ENCODE data around the gene PPME1.

Gene PPME1

GRCh38 chr11:74284466-74284865, 113.4 kb downstream of the PPME1 start:
- H3K23ac ChIP-seq (ENCODE audit: low read length) = no peak overlapping the region
- H4K12ac ChIP-seq (ENCODE audit: low read depth, low read length) = no peak overlapping the region
- no peak overlapping the region for H4K8ac ChIP-seq (ENCODE audit: low read depth, low read length)
- no peaks in the 10 kb centered on the region for H3K36me3 ChIP-seq (ENCODE audit: control insufficient read depth in 1 of 2, insufficient read depth in 2 of 2, low read length in 2 of 2)
- H3K4me1 ChIP-seq (ENCODE audit: control insufficient read depth in 1 of 2, insufficient read depth in 2 of 2, low read length in 2 of 2) = no peaks in the 10 kb centered on the region
- no peaks in the 10 kb centered on the region for H3K79me1 ChIP-seq (ENCODE audit: low read length)
- WGBS (ENCODE audit: extremely low coverage, insufficient coverage, insufficient read length) = no CpG with 5 or more reads among the region's 2 CpGs
- no peaks in the 10 kb centered on the region for H3K79me2 ChIP-seq (ENCODE audit: control insufficient read depth, insufficient read depth, low read length, poor library complexity)
- H3K9me3 ChIP-seq (ENCODE audit: insufficient read depth, low read depth, low read length) = no peaks in the 10 kb centered on the region
- H2AK5ac ChIP-seq (ENCODE audit: low read length) = no peak overlapping the region
- H3K4ac ChIP-seq (ENCODE audit: low read depth, low read length) = no peak overlapping the region
- no peak overlapping the region for H3K27ac ChIP-seq (ENCODE audit: low read depth, low read length)
- H2BK5ac ChIP-seq (ENCODE audit: low read depth, low read length, poor library complexity) = no peak overlapping the region
- no peak overlapping the region for H3K14ac ChIP-seq (ENCODE audit: low read length)
- no peak for DNase-seq
- H2BK120ac ChIP-seq (ENCODE audit: insufficient read depth, low read length, poor library complexity) = no peak overlapping the region
- no peak overlapping the region for H3K9ac ChIP-seq (ENCODE audit: low read length)
- no peak overlapping the region for H3K4me2 ChIP-seq (ENCODE audit: low read length)
- no peak overlapping the region for H3K4me3 ChIP-seq (ENCODE audit: low read depth, low read length)
- no peaks in the 10 kb centered on the region for H3K27me3 ChIP-seq (ENCODE audit: insufficient read depth, low read length)
- no peak overlapping the region for H4K91ac ChIP-seq (ENCODE audit: low read depth, low read length)
- H3K18ac ChIP-seq (ENCODE audit: low read length) = no peak overlapping the region
- H2BK12ac ChIP-seq (ENCODE audit: low read length) = no peak overlapping the region
- no peak overlapping the region for H2AFZ ChIP-seq (ENCODE audit: insufficient read depth, low read length, poor library complexity)

- H3K23ac ChIP-seq (ENCODE audit: low read length) = no peak overlapping the region
- H3K79me1 ChIP-seq (ENCODE audit: low read length) = no peaks in the 10 kb centered on the region
- H4K12ac ChIP-seq (ENCODE audit: low read depth, low read length) = no peak overlapping the region
- H3K18ac ChIP-seq (ENCODE audit: low read length) = no peak overlapping the region
- H3K9ac ChIP-seq (ENCODE audit: low read length) = no peak overlapping the region
- H2BK120ac ChIP-seq (ENCODE audit: insufficient read depth, low read length, poor library complexity) = no peak overlapping the region
- H2BK5ac ChIP-seq (ENCODE audit: low read depth, low read length, poor library complexity) = no peak overlapping the region
- H2AK5ac ChIP-seq (ENCODE audit: low read length) = no peak overlapping the region
- no peaks in the 10 kb centered on the region for H3K36me3 ChIP-seq (ENCODE audit: control insufficient read depth in 1 of 2, insufficient read depth in 2 of 2, low read length in 2 of 2)
- no CpG with 5 or more reads among the region's 1 CpG for WGBS (ENCODE audit: extremely low coverage, insufficient coverage, insufficient read length)
- DNase-seq = no peak
- H3K27me3 ChIP-seq (ENCODE audit: insufficient read depth, low read length) = no peaks in the 10 kb centered on the region
- H4K91ac ChIP-seq (ENCODE audit: low read depth, low read length) = no peak overlapping the region
- no peak overlapping the region for H3K14ac ChIP-seq (ENCODE audit: low read length)
- H3K4me3 ChIP-seq (ENCODE audit: low read depth, low read length) = no peak overlapping the region
- no peaks in the 10 kb centered on the region for H3K4me1 ChIP-seq (ENCODE audit: control insufficient read depth in 1 of 2, insufficient read depth in 2 of 2, low read length in 2 of 2)
- no peak overlapping the region for H2AFZ ChIP-seq (ENCODE audit: insufficient read depth, low read length, poor library complexity)
- no peaks in the 10 kb centered on the region for H3K79me2 ChIP-seq (ENCODE audit: control insufficient read depth, insufficient read depth, low read length, poor library complexity)
- H3K4ac ChIP-seq (ENCODE audit: low read depth, low read length) = no peak overlapping the region
- H2BK12ac ChIP-seq (ENCODE audit: low read length) = no peak overlapping the region
- no peak overlapping the region for H4K8ac ChIP-seq (ENCODE audit: low read depth, low read length)
- H3K27ac ChIP-seq (ENCODE audit: low read depth, low read length) = no peak overlapping the region
- no peak overlapping the region for H3K4me2 ChIP-seq (ENCODE audit: low read length)
- no peaks in the 10 kb centered on the region for H3K9me3 ChIP-seq (ENCODE audit: insufficient read depth, low read depth, low read length)
These were observed 117.1 kb downstream of the PPME1 start for GRCh38 chr11:74288161-74288560.

- Histone ChIP-seq H2AK5ac (ENCODE audit: low read length) (no peak overlapping the region), H4K12ac (ENCODE audit: low read depth, low read length) (no peak overlapping the region), H2BK5ac (ENCODE audit: low read depth, low read length, poor library complexity) (no peak overlapping the region), H3K4ac (ENCODE audit: low read depth, low read length) (no peak overlapping the region), H3K27me3 (ENCODE audit: insufficient read depth, low read length) (no peaks in the 10 kb centered on the region), H3K79me2 (ENCODE audit: control insufficient read depth, insufficient read depth, low read length, poor library complexity) (no peaks in the 10 kb centered on the region), H2AFZ (ENCODE audit: insufficient read depth, low read length, poor library complexity) (no peak overlapping the region), H3K23ac (ENCODE audit: low read length) (no peak overlapping the region), H3K4me2 (ENCODE audit: low read length) (no peak overlapping the region), H3K27ac (ENCODE audit: low read depth, low read length) (no peak overlapping the region), H3K36me3 (ENCODE audit: control insufficient read depth in 1 of 2, insufficient read depth in 2 of 2, low read length in 2 of 2) (no peaks in the 10 kb centered on the region), H4K8ac (ENCODE audit: low read depth, low read length) (no peak overlapping the region), H3K9me3 (ENCODE audit: insufficient read depth, low read depth, low read length) (no peaks in the 10 kb centered on the region), H3K4me3 (ENCODE audit: low read depth, low read length) (no peak overlapping the region), H3K14ac (ENCODE audit: low read length) (no peak overlapping the region), H3K9ac (ENCODE audit: low read length) (no peak overlapping the region), H3K18ac (ENCODE audit: low read length) (no peak overlapping the region), H4K91ac (ENCODE audit: low read depth, low read length) (no peak overlapping the region), H2BK120ac (ENCODE audit: insufficient read depth, low read length, poor library complexity) (no peak overlapping the region), H3K4me1 (ENCODE audit: control insufficient read depth in 1 of 2, insufficient read depth in 2 of 2, low read length in 2 of 2) (no peaks in the 10 kb centered on the region), H3K79me1 (ENCODE audit: low read length) (no peaks in the 10 kb centered on the region), H2BK12ac (ENCODE audit: low read length) (no peak overlapping the region)
- no CpG with 5 or more reads among the region's 4 CpGs for WGBS (ENCODE audit: extremely low coverage, insufficient coverage, insufficient read length)
- DNase-seq = no peak
These were observed 117.8 kb downstream of the PPME1 start for GRCh38 chr11:74288911-74289310.

GRCh38 chr11:74297484-74297883, 126.4 kb downstream of the PPME1 start:
- Histone ChIP-seq H3K4me3 (ENCODE audit: low read depth, low read length) (no peak overlapping the region), H2BK12ac (ENCODE audit: low read length) (no peak overlapping the region), H2BK5ac (ENCODE audit: low read depth, low read length, poor library complexity) (no peak overlapping the region), H3K23ac (ENCODE audit: low read length) (no peak overlapping the region), H3K14ac (ENCODE audit: low read length) (no peak overlapping the region), H4K91ac (ENCODE audit: low read depth, low read length) (no peak overlapping the region), H2AFZ (ENCODE audit: insufficient read depth, low read length, poor library complexity) (no peak overlapping the region), H3K36me3 (ENCODE audit: control insufficient read depth in 1 of 2, insufficient read depth in 2 of 2, low read length in 2 of 2) (no peaks in the 10 kb centered on the region), H3K79me2 (ENCODE audit: control insufficient read depth, insufficient read depth, low read length, poor library complexity) (no peaks in the 10 kb centered on the region), H4K12ac (ENCODE audit: low read depth, low read length) (no peak overlapping the region), H2AK5ac (ENCODE audit: low read length) (no peak overlapping the region), H3K27me3 (ENCODE audit: insufficient read depth, low read length) (no peaks in the 10 kb centered on the region), H3K4ac (ENCODE audit: low read depth, low read length) (no peak overlapping the region), H3K18ac (ENCODE audit: low read length) (no peak overlapping the region), H3K9ac (ENCODE audit: low read length) (no peak overlapping the region), H2BK120ac (ENCODE audit: insufficient read depth, low read length, poor library complexity) (no peak overlapping the region), H4K8ac (ENCODE audit: low read depth, low read length) (no peak overlapping the region), H3K4me2 (ENCODE audit: low read length) (no peak overlapping the region), H3K79me1 (ENCODE audit: low read length) (no peaks in the 10 kb centered on the region), H3K9me3 (ENCODE audit: insufficient read depth, low read depth, low read length) (no peaks in the 10 kb centered on the region), H3K4me1 (ENCODE audit: control insufficient read depth in 1 of 2, insufficient read depth in 2 of 2, low read length in 2 of 2) (no peaks in the 10 kb centered on the region), H3K27ac (ENCODE audit: low read depth, low read length) (no peak overlapping the region)
- no CpG with 5 or more reads among the region's 1 CpG for WGBS (ENCODE audit: extremely low coverage, insufficient coverage, insufficient read length)
- no peak for DNase-seq

Measured in trophoblast cell (in vitro differentiated cells and primary cell).